ENCODE measurements around the gene CCDC121. TPM values are rescaled to one million over a fixed set of nuclear protein-coding genes. Genes with fewer than 3 reads are reported as not detected.

Gene CCDC121
- total and polyA plus RNA-seq, 9 of the 15 experiments (the other 6 are each of a cell fraction or from before 2014, with no cell fraction given), result 2.2 to 4.7 (median 4.1) TPM

GRCh38 chr2:27663285-27664153, 34.7 kb upstream of the CCDC121 start, which contains the start of the genes SLC4A1AP and SUPT7L (continued):
- TF ChIP-seq ZNF609 (CRISPR knock-in tag; IDR thresholded peaks at IDR 0.05; ENCODE audit: borderline replicate concordance) (peak; percentile 86; the same call in 1 of the 2 replicates), BHLHE40 (IDR thresholded peaks at IDR 0.05; ENCODE audit: low read length) (peak; percentile 71), HDAC1 (IDR thresholded peaks at IDR 0.05) (peak; percentile 79 to 95; a peak in 3 of 4 replicates), TBP (optimal IDR thresholded peaks at IDR 0.05; ENCODE audit: low read depth, low read length) (peak; percentile 91), GABPA (tag; conservative IDR thresholded peaks at IDR 0.05; ENCODE audit: low read depth) (peak; percentile 98), ZNF518B (CRISPR knock-in tag; IDR thresholded peaks at IDR 0.05) (no peak), SMARCA4 (IDR thresholded peaks at IDR 0.05) (peak; percentile 29; the same call in 1 of the 2 replicates), HDAC8 (tag; IDR thresholded peaks at IDR 0.05) (peak; percentile 74; the same call in 1 of the 2 replicates), SMAD2 (IDR thresholded peaks at IDR 0.05; ENCODE audit: low read depth, low read length) (no peak), NEUROD1 (IDR thresholded peaks at IDR 0.05; ENCODE audit: borderline replicate concordance, low read depth, low read length, partially characterized antibody) (peak; percentile 76), L3MBTL2 (IDR thresholded peaks at IDR 0.05) (peak; percentile 71; the same call in 1 of the 2 replicates), CREB3L1 (IDR thresholded peaks at IDR 0.05; ENCODE audit: borderline replicate concordance, low read depth) (peak; percentile 93), HCFC1 (IDR thresholded peaks at IDR 0.05; ENCODE audit: low read depth, low read length) (peak; percentile 76), BDP1 (IDR thresholded peaks at IDR 0.05; ENCODE audit: insufficient read depth, insufficient read length) (no peak), ZBTB12 (CRISPR knock-in tag; IDR thresholded peaks at IDR 0.05) (peak; percentile 56), NR2F6 (CRISPR knock-in tag; IDR thresholded peaks at IDR 0.05) (no peak)

All from K562 (cell line).